DMS53 treated with DMSO at 0.1 percent for 48 hours (cell line): Measurements from ENCODE around the gene TBATA.
A peak's percentile ranks its signal among the peaks of the same experiment; 100 is the strongest.

Source experiments
- DNase-seq: peaks from one replicate; lab custom pipeline; 2025; ENCODE audit not compliant: unreplicated experiment; lab: John Stamatoyannopoulos, UW

Gene TBATA, protein sequence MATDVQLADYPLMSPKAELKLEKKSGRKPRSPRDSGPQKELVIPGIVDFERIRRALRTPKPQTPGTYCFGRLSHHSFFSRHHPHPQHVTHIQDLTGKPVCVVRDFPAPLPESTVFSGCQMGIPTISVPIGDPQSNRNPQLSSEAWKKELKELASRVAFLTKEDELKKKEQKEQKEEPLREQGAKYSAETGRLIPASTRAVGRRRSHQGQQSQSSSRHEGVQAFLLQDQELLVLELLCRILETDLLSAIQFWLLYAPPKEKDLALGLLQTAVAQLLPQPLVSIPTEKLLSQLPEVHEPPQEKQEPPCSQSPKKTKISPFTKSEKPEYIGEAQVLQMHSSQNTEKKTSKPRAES

GRCh38 chr10:70785190-70785589, at the start of gene TBATA:
TSS of gene TBATA (minus strand) at chr10:70785377. CDS start at chr10:70783379, 1,998 bp downstream.
- DNase-seq: no peak

- no peak for DNase-seq
These were observed 49.4 kb upstream of the TBATA start for GRCh38 chr10:70834441-70835151.

GRCh38 chr10:70834021-70834420, 48.8 kb upstream of the TBATA start:
- DNase-seq: no peak

- no peak for DNase-seq
These were observed 48.4 kb upstream of the TBATA start for GRCh38 chr10:70833601-70834000.

- no peak for DNase-seq
These were observed 47.8 kb upstream of the TBATA start for GRCh38 chr10:70832852-70833528.

DNA sequence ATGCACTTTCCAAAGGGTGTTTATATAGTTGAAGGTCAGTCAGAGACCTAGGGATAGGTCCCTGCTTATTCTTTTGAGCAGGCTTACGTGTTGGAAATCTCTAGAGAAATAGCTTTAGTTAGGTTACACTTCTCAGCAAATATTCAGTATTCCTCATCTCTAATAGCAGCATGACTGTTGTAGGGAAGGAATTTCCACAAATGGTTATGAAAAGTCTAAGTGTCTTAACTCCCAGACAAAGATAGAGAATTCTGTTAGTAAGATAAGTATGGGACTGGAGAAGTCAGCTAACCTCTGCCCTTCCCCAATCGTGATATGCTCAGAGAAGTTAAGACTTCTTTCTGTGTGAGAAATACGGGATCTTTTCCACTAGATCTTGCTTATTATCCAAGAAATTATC, 47.0 kb upstream of the TBATA start:
- no peak for DNase-seq

- DNase-seq: peak; percentile 10
These were observed 45.0 kb upstream of the TBATA start for GRCh38 chr10:70830164-70830563.

GRCh38 chr10:70829543-70829942, 44.4 kb upstream of the TBATA start:
- no peak for DNase-seq

- DNase-seq: no peak
These were observed 43.7 kb upstream of the TBATA start for GRCh38 chr10:70828923-70829322.

DNA sequence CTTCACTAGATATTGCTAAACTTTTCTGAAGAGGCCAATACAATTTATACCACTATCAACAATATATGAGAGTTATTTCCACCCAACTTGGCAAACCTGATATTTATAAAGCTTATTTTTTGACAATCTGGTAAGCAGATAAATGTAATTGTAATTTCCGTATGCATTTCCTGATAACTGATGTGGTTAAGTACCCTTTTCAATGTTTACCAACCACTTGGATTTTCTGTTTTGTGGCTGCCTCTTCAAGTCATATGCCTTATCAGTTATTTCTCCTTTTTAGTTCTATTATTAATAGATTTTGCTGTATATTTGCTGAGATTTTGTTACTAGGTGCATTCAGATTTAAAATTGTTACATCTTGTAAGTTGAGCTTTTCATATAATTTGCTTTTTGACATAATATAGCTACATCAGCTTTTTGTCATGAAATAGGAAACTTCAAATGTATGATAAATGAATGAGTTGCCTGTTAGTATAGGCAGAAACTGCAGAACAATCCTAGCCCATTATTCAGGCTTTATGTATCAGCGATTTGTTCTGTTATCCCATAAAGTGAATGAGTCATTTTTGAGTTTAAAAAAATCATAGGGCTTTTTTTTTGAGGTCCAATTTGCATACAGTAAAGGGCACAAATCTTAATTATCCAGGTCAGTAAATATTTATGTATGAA, 42.0 kb upstream of the TBATA start:
- DNase-seq: peak; percentile 73

- DNase-seq: no peak
These were observed 37.1 kb upstream of the TBATA start for GRCh38 chr10:70822076-70822820.

- DNase-seq: no peak
These were observed 36.0 kb upstream of the TBATA start for GRCh38 chr10:70820976-70821750.

GRCh38 chr10:70816220-70816894, 31.2 kb upstream of the TBATA start:
- peak; percentile 24 for DNase-seq

DNA sequence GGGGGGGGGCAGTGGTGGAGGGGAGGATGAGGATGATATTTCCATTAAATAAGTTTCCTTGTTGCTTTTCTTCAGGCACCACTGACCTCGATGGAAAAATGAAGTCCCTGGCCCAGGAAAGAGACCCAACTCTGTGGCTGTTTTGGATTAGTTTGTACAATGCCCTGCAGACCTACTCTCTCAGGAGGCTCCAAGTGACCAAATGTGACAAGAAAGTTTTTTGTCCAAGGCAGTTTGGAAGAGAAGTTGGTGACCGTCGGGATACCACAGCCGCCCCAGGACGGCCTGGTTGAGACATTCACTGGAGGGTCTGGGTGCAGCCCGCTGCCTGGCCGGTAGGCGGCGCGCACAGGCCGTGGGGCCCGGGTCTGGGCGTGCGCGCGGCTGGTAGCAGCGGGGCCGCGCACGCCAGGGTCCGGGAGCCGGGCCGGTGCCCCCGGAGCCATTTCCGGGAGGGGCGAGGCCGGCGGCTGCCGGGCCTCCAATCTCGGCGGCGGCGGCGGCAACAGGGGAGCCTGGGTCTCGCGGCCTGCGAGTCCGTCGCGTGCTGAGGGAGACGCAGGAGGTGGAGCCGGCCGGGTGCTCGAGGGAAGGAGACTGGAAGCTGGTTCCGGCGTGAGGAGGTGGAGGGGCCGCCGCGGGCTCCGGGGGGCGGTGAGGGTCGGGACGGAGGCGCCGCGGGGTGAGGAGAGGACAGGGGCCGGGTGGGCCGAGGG, 30.5 kb upstream of the TBATA start, which contains the start of gene SGPL1:
Gene SGPL1 (plus strand): TSS at position 445 of the 716 bp plus-strand sequence. CDS start 906 bp downstream, outside the sequence.
- peak; percentile 58 for DNase-seq

GRCh38 chr10:70814126-70814525, 28.9 kb upstream of the TBATA start:
- no peak for DNase-seq

DNA sequence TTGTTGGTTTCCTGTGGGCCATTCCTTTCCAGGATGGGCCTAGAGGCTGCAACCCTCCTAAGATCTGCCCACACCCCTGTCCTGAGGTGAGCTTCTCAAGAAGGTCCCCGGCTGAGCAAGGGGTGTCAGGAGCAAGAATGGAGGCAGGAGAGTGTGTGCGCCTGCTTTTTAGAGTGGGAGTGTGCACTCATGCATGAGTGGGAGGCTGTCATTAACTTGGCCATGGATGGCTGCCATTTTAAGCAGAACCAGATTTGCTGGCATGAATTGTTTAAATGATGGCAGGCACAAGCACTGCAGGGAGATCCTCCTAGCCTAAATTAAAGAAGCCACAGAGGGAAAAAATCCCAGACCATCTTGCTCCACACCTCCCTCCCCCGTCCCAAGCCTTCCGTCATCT, 27.6 kb upstream of the TBATA start:
- DNase-seq: no peak

DNA sequence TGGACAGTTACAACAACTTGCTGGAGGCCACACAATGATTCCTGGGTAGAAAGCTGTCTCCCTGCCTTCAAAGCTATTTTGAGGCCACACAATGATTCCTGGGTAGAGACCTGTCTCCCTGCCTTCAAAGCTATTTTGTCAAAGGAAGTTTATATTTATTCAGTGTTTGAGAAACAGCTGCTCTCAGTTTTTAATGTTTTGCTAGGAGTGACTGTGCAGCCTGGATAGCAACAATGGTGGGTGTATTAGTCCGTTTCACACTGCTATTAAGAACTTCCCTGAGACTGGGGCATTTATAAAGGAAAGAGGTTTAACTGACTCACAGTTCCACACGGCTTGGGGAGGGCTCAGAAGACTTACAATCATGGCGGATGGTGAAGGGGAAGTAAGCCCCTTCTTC, 26.7 kb upstream of the TBATA start:
- no peak for DNase-seq

DNA sequence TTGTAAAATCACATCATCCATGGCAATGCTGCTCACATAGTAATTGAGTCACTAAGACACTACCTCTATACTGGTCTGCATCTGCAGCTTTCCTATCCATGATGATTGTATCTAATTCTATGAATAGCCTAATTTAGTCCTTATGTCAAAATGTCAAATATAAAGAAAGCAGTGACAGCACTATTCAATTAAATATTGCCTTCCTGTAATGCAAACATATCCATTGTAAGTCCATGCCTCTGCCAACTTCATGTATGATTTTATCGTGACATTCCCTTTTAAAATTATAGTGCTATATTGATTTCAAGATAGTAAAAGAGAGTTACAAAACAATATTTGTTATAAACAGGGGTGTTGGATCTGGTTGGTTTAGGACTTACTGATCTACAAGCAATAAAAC, 25.8 kb upstream of the TBATA start:
- DNase-seq: no peak

GRCh38 chr10:70809726-70810125, 24.5 kb upstream of the TBATA start:
- DNase-seq: no peak
